ENCODE data around the gene STK32B. TPM values are rescaled to one million over a fixed set of nuclear protein-coding genes. Genes with fewer than 3 reads are reported as not detected.
A peak's percentile ranks its signal among the peaks of the same experiment; 100 is the strongest.

The STK32B gene
- polyA plus RNA-seq, 1 of the 3 experiments (the other 2 are of a cell fraction) = 0.20 TPM

DNA sequence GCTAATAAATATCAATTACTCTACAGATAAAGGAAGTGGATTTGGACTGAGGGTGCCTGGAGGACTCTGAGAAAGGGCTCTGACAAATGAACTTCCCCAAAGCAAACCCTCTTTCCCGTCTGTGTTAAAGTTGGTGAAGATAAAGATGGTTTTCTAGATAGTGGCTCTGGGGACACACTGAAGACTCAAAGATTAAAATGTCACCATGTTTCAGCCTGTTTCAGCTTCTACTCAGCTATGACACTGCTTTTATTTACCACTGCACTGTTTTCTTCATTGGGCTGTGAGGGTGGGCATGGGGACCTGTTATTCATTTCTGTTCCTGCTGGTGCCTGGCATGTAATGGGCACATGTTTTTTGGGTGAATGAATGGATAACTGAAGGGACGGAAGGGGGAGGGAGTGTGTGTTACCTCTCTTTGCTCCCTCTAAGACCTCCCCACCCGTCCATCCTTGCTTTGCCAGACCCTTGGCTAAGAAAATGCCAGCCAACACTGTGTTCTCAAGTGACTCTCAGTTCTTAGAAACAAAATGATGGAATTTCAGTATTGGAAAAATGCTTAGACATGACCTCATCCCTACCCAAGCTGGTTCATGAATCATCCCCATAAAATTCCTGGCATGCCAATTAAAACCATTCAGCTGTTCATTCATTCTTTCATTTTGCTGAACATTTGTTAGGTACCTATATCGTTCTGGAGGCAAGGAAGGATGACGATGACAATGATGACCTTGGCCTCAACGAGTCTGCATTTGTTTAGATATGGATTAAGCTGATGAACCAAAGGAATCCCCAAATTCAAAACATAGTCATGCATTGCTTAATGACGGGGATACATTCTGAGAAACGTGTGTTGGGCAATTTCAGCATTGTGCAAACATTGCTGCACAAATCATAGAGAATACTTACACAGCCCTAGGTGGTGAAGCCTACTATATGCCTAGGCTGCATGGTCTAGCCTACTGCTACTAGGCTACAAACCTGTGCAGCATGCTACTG, 13.4 kb upstream of the STK32B start (continued):
- TF ChIP-seq, protein P1, sequence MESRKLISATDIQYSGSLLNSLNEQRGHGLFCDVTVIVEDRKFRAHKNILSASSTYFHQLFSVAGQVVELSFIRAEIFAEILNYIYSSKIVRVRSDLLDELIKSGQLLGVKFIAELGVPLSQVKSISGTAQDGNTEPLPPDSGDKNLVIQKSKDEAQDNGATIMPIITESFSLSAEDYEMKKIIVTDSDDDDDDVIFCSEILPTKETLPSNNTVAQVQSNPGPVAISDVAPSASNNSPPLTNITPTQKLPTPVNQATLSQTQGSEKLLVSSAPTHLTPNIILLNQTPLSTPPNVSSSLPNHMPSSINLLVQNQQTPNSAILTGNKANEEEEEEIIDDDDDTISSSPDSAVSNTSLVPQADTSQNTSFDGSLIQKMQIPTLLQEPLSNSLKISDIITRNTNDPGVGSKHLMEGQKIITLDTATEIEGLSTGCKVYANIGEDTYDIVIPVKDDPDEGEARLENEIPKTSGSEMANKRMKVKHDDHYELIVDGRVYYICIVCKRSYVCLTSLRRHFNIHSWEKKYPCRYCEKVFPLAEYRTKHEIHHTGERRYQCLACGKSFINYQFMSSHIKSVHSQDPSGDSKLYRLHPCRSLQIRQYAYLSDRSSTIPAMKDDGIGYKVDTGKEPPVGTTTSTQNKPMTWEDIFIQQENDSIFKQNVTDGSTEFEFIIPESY (IDR thresholded peaks at IDR 0.05; ENCODE audit: borderline replicate concordance, low read depth) = no peak
- TF ChIP-seq TAF1 (IDR thresholded peaks at IDR 0.05; ENCODE audit: borderline replicate concordance, low read depth, low read length) = no peak
- TF ChIP-seq NFIC (IDR thresholded peaks at IDR 0.05; ENCODE audit: borderline replicate concordance) = no peak; the same call in 1 of the 2 replicates
- TF ChIP-seq POLR2AphosphoS5 (IDR thresholded peaks at IDR 0.05; ENCODE audit: low read depth, low read length) = no peak
- TF ChIP-seq JUND (IDR thresholded peaks at IDR 0.05) = peak; percentile 87
- peak; percentile 86 for TF ChIP-seq TEAD4 (IDR thresholded peaks at IDR 0.05; ENCODE audit: borderline replicate concordance, insufficient read depth)
- TF ChIP-seq, protein P2, sequence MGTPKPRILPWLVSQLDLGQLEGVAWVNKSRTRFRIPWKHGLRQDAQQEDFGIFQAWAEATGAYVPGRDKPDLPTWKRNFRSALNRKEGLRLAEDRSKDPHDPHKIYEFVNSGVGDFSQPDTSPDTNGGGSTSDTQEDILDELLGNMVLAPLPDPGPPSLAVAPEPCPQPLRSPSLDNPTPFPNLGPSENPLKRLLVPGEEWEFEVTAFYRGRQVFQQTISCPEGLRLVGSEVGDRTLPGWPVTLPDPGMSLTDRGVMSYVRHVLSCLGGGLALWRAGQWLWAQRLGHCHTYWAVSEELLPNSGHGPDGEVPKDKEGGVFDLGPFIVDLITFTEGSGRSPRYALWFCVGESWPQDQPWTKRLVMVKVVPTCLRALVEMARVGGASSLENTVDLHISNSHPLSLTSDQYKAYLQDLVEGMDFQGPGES (IDR thresholded peaks at IDR 0.05; ENCODE audit: low read depth, low read length) = no peak
- no peak for TF ChIP-seq ELF1 (IDR thresholded peaks at IDR 0.05)

DNA sequence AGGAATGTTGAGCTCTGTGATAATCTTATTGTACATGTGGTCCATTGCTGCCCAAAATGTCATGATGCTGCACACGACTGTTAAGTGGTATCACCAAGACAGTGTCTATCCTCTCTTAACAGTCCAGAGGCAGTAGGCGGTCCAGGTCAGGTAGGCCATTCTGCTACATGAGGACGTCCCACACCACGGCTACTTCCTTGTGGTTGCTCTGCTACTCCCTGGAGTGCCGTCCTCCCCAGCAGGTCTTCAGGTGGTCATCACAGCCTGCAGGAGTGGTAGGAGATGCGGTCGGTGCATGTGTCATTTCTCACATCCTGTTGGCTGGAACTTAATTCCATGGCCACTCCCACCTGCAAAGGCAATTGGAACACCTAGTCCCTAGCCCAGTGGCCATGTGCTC, 11.5 kb upstream of the STK32B start:
- H3F3A ChIP-seq (replicated peaks; ENCODE audit: insufficient read depth) = no peaks in the 10 kb centered on the region
- no peaks in the 10 kb centered on the region for H4K20me1 ChIP-seq (ENCODE audit: insufficient read depth)
- H3K9ac ChIP-seq = no peak overlapping the region
- H3K9me3 ChIP-seq = no peaks in the 10 kb centered on the region
- H3K9me2 ChIP-seq = no peaks in the 10 kb centered on the region
- no peaks in the 10 kb centered on the region for H3K79me2 ChIP-seq (ENCODE audit: insufficient read depth)
- H3K27me3 ChIP-seq (ENCODE audit: insufficient read depth) = peaks cover 12% of the 10 kb centered on the region; the same call in 1 of the 2 replicates
- no peaks in the 10 kb centered on the region for H3K36me3 ChIP-seq (replicated peaks in 1 of 2; ENCODE audit: control insufficient read depth in 1 of 2, insufficient read depth in 2 of 2, low read length in 1 of 2)
- no peak for DNase-seq
- peaks cover 3 to 18% of the 10 kb centered on the region in 2 experiments; a peak in 2 of 4 replicates for H3K4me1 ChIP-seq (ENCODE audit: control insufficient read depth in 1 of 2, insufficient read depth in 2 of 2, low read depth in 1 of 2, low read length in 1 of 2)
- no peak for TF ChIP-seq FOXJ3 (CRISPR knock-in tag; IDR thresholded peaks at IDR 0.05)
- no peak for TF ChIP-seq RFX5 (IDR thresholded peaks at IDR 0.05; ENCODE audit: low read length)
- TF ChIP-seq, protein P3, sequence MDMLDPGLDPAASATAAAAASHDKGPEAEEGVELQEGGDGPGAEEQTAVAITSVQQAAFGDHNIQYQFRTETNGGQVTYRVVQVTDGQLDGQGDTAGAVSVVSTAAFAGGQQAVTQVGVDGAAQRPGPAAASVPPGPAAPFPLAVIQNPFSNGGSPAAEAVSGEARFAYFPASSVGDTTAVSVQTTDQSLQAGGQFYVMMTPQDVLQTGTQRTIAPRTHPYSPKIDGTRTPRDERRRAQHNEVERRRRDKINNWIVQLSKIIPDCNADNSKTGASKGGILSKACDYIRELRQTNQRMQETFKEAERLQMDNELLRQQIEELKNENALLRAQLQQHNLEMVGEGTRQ (IDR thresholded peaks at IDR 0.05; ENCODE audit: borderline replicate concordance, low read depth, low read length) = no peak
- TF ChIP-seq EP300 (IDR thresholded peaks at IDR 0.05; ENCODE audit: borderline replicate concordance in 1 of 2, low read depth in 1 of 2, low read length in 1 of 2) = no peak
- no peak for TF ChIP-seq JUND (IDR thresholded peaks at IDR 0.05)
- no peak for TF ChIP-seq MXI1 (IDR thresholded peaks at IDR 0.05; ENCODE audit: low read depth, low read length)
- no peak for TF ChIP-seq EZH2phosphoT487 (IDR thresholded peaks at IDR 0.05; ENCODE audit: borderline replicate concordance, low read depth)
- TF ChIP-seq ELF1 (IDR thresholded peaks at IDR 0.05) = no peak
- TF ChIP-seq CHD2 (IDR thresholded peaks at IDR 0.05; ENCODE audit: low read length, partially characterized antibody) = no peak
- TF ChIP-seq SMC3 (IDR thresholded peaks at IDR 0.05; ENCODE audit: low read depth, low read length) = no peak
- TF ChIP-seq, protein P4, sequence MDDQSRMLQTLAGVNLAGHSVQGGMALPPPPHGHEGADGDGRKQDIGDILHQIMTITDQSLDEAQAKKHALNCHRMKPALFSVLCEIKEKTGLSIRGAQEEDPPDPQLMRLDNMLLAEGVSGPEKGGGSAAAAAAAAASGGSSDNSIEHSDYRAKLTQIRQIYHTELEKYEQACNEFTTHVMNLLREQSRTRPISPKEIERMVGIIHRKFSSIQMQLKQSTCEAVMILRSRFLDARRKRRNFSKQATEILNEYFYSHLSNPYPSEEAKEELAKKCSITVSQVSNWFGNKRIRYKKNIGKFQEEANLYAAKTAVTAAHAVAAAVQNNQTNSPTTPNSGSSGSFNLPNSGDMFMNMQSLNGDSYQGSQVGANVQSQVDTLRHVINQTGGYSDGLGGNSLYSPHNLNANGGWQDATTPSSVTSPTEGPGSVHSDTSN (IDR thresholded peaks at IDR 0.05) = no peak
- TF ChIP-seq NRF1 (IDR thresholded peaks at IDR 0.05; ENCODE audit: low read depth, low read length) = no peak
- ChIA-PET POLR2A (no interaction called here), CTCF (interaction anchor here (0.9 to 1.0 kb wide), 2 partner anchors 8 to 11 kb away, joined by 3 to 4 read pairs; no protein-coding TSS in a partner anchor)
- 75% methylated on average over 7 of the region's 7 CpGs for WGBS (ENCODE audit: low lambda C conversion rate)
- H2AFZ ChIP-seq (ENCODE audit: low read depth) = no peak overlapping the region
- no peak overlapping the region for H3K4me2 ChIP-seq
- H3K27ac ChIP-seq (ENCODE audit: low read depth in 2 of 2, low read length in 1 of 2) = no peak overlapping the region
- H3K4me3 ChIP-seq (ENCODE audit: low read depth in 2 of 2, low read length in 1 of 2) = no peak overlapping the region

Measured in SK-N-SH (cell line).